DND-41 (cell line): Measurements from ENCODE around the gene SORBS1.

Experiments
- ATAC-seq: fragments of 200-7000 bp; cut with Tn5 transposase; 3 replicates; pipeline ENCODE4 v1.9.1; 2021; ENCODE audit warnings: low read depth; ENCODE audit not compliant: insufficient read depth
- DNase-seq: peaks from one replicate; pipeline ENCODE4 v3.0.0-alpha.2; 2020
- H2AFZ ChIP-seq: 2 replicates; pipeline ENCODE4 v1.6.0; 2012; ENCODE audit warnings: low read depth, low read length
- H3K27ac ChIP-seq: 2 replicates; pipeline ENCODE4 v1.5.1; 2012; ENCODE audit warnings: low read length, inconsistent platforms
- H3K27me3 ChIP-seq: fragments of 200-600 bp; sonication (generic); 2 replicates; pipeline ENCODE4 v1.6.0; 2012; ENCODE audit warnings: low read length, mild to moderate bottlenecking, inconsistent platforms; ENCODE audit not compliant: insufficient read depth, poor library complexity
- H3K36me3 ChIP-seq: 2 replicates; pipeline ENCODE4 v1.5.1; 2012; ENCODE audit warnings: low read length, inconsistent platforms; ENCODE audit not compliant: insufficient read depth
- H3K4me1 ChIP-seq: 2 replicates; pipeline ENCODE4 v1.5.1; 2012; ENCODE audit warnings: mild to moderate bottlenecking, low read length; ENCODE audit not compliant: insufficient read depth
- H3K4me2 ChIP-seq: 2 replicates; pipeline ENCODE4 v1.6.0; 2012; ENCODE audit warnings: mild to moderate bottlenecking, moderate library complexity, low read length, inconsistent platforms; ENCODE audit not compliant: insufficient read depth
- H3K4me3 ChIP-seq, 2 experiments: fragments of 200-600 bp in 1 of 2; shearing (Covaris generic) in 1 of 2; 2 replicates each; pipeline ENCODE4 v1.5.1; 2012 to 2016; ENCODE audit warnings: inconsistent platforms in 2 of 2, low read length in 2 of 2, mild to moderate bottlenecking in 2 of 2, low read depth in 1 of 2, moderate library complexity in 1 of 2
- H3K79me2 ChIP-seq: 2 replicates; pipeline ENCODE4 v1.6.0; 2012; ENCODE audit warnings: low read length, inconsistent platforms; ENCODE audit not compliant: insufficient read depth
- H3K9ac ChIP-seq: 2 replicates; pipeline ENCODE4 v1.6.0; 2012; ENCODE audit warnings: low read depth, mild to moderate bottlenecking, inconsistent platforms, low read length, moderate library complexity
- H3K9me3 ChIP-seq: 2 replicates; pipeline ENCODE4 v1.5.1; 2012; ENCODE audit warnings: low read length, moderate library complexity, mild to moderate bottlenecking, inconsistent platforms; ENCODE audit not compliant: insufficient read depth, severe bottlenecking
- H4K20me1 ChIP-seq: 2 replicates; pipeline ENCODE4 v1.6.0; 2012; ENCODE audit warnings: low read length; ENCODE audit not compliant: insufficient read depth
- CTCF ChIP-seq: IDR thresholded peaks from 2 replicates; pipeline ENCODE4 v1.5.1; 2012; ENCODE audit warnings: borderline replicate concordance, low read length, moderate library complexity, mild to moderate bottlenecking; ENCODE audit not compliant: poor library complexity, severe bottlenecking; ENCODE audit errors: extremely low read depth
- EZH2 ChIP-seq: IDR thresholded peaks from 3 replicates; pipeline ENCODE4 v1.6.1; 2012; ENCODE audit warnings: borderline replicate concordance, low read depth, mild to moderate bottlenecking, moderate library complexity, low read length, inconsistent platforms; ENCODE audit not compliant: severe bottlenecking

The SORBS1 gene

GRCh38 chr10:95356190-95356955, 204.8 kb downstream of the SORBS1 start:
- DNase-seq = no peak
- Histone ChIP-seq H4K20me1 (no peaks in the 10 kb centered on the region), H3K4me1 (no peaks in the 10 kb centered on the region), H3K27me3 (peaks cover 11% of the 10 kb centered on the region), H3K79me2 (no peaks in the 10 kb centered on the region), H2AFZ (no peak overlapping the region), H3K36me3 (no peaks in the 10 kb centered on the region), H3K27ac (no peak overlapping the region), H3K9me3 (no peaks in the 10 kb centered on the region), H3K4me3 (no peak overlapping the region), H3K9ac (no peak overlapping the region), H3K4me2 (no peak overlapping the region)
- ATAC-seq = no peak
- TF ChIP-seq CTCF (no peak), EZH2 (no peak)

- no peaks in the 10 kb centered on the region for H3K36me3 ChIP-seq
- no peak for ATAC-seq
- H3K9ac ChIP-seq = no peak overlapping the region
- TF ChIP-seq EZH2 (no peak), CTCF (no peak)
- no peaks in the 10 kb centered on the region for H4K20me1 ChIP-seq
- H3K4me1 ChIP-seq = no peaks in the 10 kb centered on the region
- no peaks in the 10 kb centered on the region for H3K79me2 ChIP-seq
- no peak for DNase-seq
- H3K4me2 ChIP-seq = no peak overlapping the region
- H3K9me3 ChIP-seq = no peaks in the 10 kb centered on the region
- peaks cover 11% of the 10 kb centered on the region for H3K27me3 ChIP-seq
- H2AFZ ChIP-seq = no peak overlapping the region
- no peak overlapping the region for H3K27ac ChIP-seq
- H3K4me3 ChIP-seq = no peak overlapping the region
Observed at GRCh38 chr10:95355301-95355700, 205.9 kb downstream of the SORBS1 start.

- no peaks in the 10 kb centered on the region for H3K4me1 ChIP-seq
- no peaks in the 10 kb centered on the region for H3K79me2 ChIP-seq
- no peaks in the 10 kb centered on the region for H3K36me3 ChIP-seq
- peaks cover 11% of the 10 kb centered on the region for H3K27me3 ChIP-seq
- H2AFZ ChIP-seq = no peak overlapping the region
- no peak overlapping the region for H3K4me3 ChIP-seq
- DNase-seq (no peak), ATAC-seq (no peak)
- no peak overlapping the region for H3K27ac ChIP-seq
- no peaks in the 10 kb centered on the region for H4K20me1 ChIP-seq
- H3K4me2 ChIP-seq = no peak overlapping the region
- TF ChIP-seq EZH2 = no peak
- TF ChIP-seq CTCF = no peak
- no peak overlapping the region for H3K9ac ChIP-seq
- H3K9me3 ChIP-seq = no peaks in the 10 kb centered on the region
Observed at GRCh38 chr10:95354110-95354509, 207.1 kb downstream of the SORBS1 start.
